NK-92 (cell line): ENCODE results near the gene ABHD11.
"Not testable (repeated sequence)": the region's sequence is repeated elsewhere in the genome, so short reads cannot be mapped to it uniquely, and the experiment has no call there.

Source experiments
- DNase-seq: peaks from one replicate; lab custom pipeline; 2025; ENCODE audit not compliant: unreplicated experiment; lab: John Stamatoyannopoulos, UW

ABHD11 gene

GRCh38 chr7:73720443-73720842, 18.2 kb downstream of the ABHD11 start:
- not testable (repeated sequence) for DNase-seq

GRCh38 chr7:73719806-73720169, 18.8 kb downstream of the ABHD11 start:
- DNase-seq, result no peak

- DNase-seq, result no peak
These were observed 19.4 kb downstream of the ABHD11 start, which contains the start of gene STX1A for GRCh38 chr7:73718905-73719805. Gene STX1A (minus strand): TSS chr7:73719669. CDS start chr7:73719631, 38 bp downstream.

- no peak for DNase-seq
These were observed 20.1 kb downstream of the ABHD11 start for GRCh38 chr7:73718438-73718881.

DNA sequence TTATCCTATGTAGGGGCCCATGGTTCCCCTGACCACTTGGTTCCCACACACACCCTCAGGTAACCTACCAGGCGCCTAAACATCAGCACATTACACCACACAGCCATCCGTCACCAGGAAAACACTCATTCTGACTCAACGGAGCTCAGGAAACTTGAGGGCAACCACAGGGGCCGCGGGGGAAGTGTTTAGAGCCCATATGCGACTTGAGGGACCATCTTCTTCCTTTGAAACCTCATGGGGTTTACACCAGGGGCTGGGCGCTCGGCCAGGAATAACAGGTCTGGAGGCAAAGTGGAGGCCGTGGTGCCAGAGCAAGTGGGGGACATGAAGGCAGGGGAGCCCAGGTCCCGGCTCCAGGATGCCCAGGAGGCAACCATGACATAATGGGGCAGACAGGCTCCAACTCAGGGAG, 20.6 kb downstream of the ABHD11 start:
- no peak for DNase-seq

- no peak for DNase-seq
These were observed 21.4 kb downstream of the ABHD11 start for GRCh38 chr7:73717025-73717807.

DNA sequence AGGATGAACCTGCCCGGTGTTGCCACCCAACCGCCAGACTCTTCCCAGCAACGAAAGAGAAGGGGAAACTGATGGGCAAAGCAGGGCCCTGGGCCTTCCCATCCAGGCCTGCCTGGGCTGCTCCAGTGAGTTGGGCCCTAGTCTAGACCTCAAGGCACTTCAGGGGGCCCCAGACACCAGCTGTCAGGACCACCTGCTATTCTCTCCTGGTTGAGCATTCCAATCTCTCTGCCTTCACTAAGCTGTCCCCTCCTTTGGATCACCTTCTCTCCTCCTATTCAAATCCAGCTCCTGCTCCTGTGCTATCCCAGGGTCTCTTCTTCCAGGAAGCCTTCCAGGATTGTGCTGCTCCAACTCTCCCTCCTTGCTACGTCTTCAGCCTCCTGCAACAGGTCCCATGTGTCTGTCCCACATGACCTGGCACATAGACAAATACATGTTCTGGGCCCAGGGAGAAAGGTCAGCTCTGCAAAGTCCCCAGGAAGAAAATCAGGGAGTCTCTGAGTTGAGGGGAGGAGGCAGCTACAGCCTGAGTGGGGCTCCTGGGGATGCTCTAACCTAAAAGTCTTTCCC, 22.2 kb downstream of the ABHD11 start:
- DNase-seq, result no peak

GRCh38 chr7:73715648-73716317, 22.8 kb downstream of the ABHD11 start:
- no peak for DNase-seq

- DNase-seq, result not testable (repeated sequence)
These were observed 25.3 kb downstream of the ABHD11 start for GRCh38 chr7:73713319-73713718.

DNA sequence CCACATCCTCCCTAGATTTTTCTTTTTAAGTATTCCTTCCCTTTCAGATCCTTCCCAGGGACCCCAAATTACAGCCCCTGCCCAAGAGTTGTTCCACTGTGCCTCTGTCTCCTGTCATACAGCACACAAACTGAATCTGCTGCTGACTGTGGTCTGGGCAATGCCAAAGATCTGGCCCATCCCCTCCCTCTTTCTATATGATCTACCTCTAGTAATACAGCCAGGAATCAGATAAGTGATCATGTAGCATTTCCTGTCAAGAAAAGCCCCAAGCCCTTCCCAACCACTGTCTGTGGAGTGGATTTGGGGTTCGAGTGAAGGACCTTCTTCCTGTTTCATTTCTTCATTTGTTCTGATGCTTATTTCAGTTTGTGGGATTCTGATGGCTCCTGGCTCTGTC, 25.8 kb downstream of the ABHD11 start:
- DNase-seq, result no peak

DNA sequence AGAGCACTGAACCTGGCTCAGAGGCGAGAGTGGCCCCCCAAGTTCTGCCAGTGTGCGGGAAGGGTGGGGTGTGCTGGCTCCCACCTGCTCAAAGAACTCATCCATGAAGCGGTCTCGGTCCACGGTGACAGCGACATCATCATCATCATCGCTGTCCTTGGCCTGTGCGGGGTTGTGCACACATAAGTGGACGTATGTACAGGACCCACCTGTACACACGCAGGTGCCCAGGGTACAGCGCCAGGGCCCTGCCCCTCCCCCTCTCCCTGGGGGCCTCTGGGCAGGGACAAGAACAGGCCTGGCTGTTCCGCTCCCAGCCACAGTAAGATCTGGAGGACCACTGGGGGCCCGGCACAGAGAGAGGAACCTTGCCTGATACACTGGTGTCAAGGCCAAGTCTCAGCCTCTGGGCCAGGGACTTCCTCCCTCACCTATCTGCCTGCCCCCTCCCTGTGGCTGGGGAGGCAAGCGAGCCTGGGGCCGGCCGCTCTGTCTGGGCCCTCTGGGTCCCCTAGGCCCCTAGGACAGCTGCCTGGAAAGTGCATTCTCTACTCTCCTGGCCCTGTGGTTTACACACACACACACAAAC, 29.5 kb downstream of the ABHD11 start:
- no peak for DNase-seq

GRCh38 chr7:73707045-73707631, 31.5 kb downstream of the ABHD11 start:
- no peak for DNase-seq

GRCh38 chr7:73706126-73707044, 32.2 kb downstream of the ABHD11 start:
- DNase-seq, result no peak

DNA sequence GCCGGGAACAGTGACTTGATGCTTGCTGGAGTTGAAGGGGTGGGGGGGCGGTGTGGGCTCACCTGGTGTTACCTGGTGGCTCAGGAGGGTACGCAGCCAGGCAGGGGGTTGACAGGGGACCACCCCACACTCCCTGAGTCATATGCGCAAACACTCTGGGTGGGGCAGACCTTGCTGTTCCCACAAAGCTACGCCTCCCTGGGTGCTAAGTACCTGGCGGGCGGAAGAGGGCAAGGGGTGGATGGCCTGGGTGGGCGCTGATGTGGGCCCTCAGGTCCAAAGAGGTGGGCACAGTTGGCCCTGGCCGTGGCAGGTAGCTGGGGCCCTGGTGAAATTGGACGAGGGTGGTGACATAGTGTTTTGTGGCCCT, 33.1 kb downstream of the ABHD11 start:
- no peak for DNase-seq

- no peak for DNase-seq
These were observed 33.7 kb downstream of the ABHD11 start for GRCh38 chr7:73704640-73705550.

- DNase-seq, result no peak
These were observed 34.6 kb downstream of the ABHD11 start for GRCh38 chr7:73703757-73704639.

DNA sequence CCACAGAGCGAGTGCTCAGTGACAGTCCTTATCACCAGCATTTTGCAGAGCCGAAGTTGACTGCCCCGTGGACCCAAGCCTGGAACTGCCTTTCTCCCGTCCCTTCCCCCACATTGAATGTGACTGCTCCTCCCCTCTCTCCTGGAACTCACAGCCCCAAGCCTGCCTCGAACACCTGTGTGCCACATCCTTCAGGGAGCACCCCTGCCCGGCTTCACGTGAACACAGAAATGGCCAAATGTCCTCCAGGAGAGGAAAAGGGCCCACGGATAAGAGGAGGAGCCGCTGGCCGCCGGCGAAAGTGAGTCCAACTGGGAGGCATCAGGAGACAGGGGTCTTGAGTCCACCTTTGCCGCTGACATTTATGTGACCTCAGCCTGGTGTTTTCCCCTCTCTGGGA, 35.4 kb downstream of the ABHD11 start:
- no peak for DNase-seq
